Esophagus squamous epithelium (tissue), 4 donors: ENCODE measurements around the gene HES7.

ENCODE experiments used
- POLR2A ChIP-seq, 4 donors: fragments of 450-650 bp; IDR thresholded peaks; one replicate each; pipeline ENCODE4 v1.6.1; 2017; ENCODE audit warnings: antibody characterized with exemption in 4 of 4, mild to moderate bottlenecking in 4 of 4, moderate library complexity in 3 of 4
- TF ChIP-seq, protein P1 (sequence below), 6 experiments: fragments of 450-650 bp in 4 of 6; fragments of 200-600 bp in 2 of 6; sonication (generic) in 2 of 6; IDR thresholded peaks; one replicate each; pipeline ENCODE4 v1.5.1; 2016 to 2019; ENCODE audit warnings: antibody characterized with exemption in 6 of 6, mild to moderate bottlenecking in 4 of 6, moderate library complexity in 4 of 6

DNA sequence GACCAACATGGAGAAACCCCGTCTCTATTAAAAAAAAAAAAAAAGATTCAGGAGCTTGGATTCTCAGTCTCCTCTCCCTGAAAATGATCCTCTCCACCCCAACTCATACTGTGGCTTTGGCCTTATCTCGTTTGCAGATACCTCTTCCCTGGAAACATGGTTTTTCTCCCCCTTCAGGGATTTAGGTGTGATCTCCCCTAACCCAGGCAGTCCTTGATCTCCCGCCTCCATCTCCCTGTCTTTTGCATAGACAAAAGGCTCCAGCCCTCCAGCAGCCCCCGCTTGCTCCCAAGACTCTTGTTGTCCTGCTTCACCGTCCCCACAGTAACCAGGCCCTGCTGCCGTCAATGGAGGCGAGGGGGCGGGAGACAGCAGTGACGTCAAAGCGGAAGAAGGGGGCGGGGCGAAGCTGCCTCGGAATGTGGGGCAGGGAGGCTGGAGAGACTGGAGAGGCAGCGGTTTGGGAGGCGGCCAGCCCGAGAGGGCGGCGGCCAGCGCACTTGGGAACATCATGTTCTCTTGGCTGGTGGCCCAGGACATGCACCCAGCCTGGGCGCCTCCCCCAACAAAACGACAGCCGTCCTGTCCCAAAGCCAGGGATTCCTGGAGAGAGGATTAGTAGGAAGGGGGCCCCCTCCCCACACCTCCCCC, 30.2 kb upstream of the HES7 start:
- peak in 3 of 4 donors; percentile 63 to 89 (median 87) for TF ChIP-seq POLR2A (IDR thresholded peaks at IDR 0.05)
- TF ChIP-seq, protein P1, sequence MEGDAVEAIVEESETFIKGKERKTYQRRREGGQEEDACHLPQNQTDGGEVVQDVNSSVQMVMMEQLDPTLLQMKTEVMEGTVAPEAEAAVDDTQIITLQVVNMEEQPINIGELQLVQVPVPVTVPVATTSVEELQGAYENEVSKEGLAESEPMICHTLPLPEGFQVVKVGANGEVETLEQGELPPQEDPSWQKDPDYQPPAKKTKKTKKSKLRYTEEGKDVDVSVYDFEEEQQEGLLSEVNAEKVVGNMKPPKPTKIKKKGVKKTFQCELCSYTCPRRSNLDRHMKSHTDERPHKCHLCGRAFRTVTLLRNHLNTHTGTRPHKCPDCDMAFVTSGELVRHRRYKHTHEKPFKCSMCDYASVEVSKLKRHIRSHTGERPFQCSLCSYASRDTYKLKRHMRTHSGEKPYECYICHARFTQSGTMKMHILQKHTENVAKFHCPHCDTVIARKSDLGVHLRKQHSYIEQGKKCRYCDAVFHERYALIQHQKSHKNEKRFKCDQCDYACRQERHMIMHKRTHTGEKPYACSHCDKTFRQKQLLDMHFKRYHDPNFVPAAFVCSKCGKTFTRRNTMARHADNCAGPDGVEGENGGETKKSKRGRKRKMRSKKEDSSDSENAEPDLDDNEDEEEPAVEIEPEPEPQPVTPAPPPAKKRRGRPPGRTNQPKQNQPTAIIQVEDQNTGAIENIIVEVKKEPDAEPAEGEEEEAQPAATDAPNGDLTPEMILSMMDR (IDR thresholded peaks at IDR 0.05): no peak
